GM21367 (cell line): Measurements from ENCODE around the gene CCDC142.

ENCODE experiments used
- ATAC-seq: cut with Tn5 transposase; IDR thresholded peaks from one replicate; pipeline ENCODE4 v1.9.1; 2021; ENCODE audit not compliant: unreplicated experiment

The CCDC142 gene

DNA sequence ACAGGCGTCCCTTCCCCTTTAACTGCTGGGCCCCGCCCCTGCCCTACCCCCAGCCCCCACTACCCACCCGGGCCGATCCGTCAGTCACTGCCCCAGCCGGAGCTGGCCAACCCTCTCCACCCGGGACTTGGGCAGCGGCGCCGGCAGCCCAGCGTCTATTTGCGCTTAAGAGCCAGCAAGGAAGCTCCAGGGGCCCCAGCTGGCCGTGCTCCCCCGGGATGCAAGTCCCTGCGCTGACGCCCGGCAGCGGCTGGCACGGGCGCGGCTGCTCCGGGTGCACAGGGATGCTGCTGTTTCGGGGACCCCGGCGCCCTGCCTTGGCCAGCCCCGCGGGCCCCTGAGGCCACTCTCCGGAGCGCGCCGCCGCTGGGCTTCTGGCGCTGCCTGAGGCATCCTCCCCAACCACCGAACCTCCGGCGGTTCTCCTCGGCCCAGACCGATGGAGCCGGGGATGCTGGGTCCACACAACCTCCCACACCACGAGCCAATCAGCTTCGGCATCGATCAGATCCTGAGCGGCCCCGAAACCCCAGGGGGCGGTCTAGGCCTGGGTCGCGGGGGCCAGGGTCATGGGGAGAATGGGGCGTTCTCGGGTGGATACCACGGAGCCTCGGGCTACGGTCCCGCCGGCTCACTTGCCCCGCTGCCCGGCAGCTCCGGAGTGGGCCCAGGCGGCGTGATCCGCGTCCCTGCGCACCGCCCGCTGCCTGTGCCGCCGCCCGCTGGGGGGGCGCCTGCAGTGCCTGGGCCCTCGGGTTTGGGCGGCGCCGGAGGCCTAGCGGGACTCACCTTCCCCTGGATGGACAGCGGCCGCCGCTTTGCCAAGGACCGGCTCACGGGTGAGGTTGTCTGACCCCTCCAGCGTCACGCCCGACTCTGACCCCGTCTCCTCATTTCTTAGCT, 31.8 kb upstream of the CCDC142 start, which contains the start of gene TLX2:
TSS of gene TLX2 (plus strand) at position 83 of the 903 bp plus-strand sequence. CDS start at position 440, 357 bp downstream.
- no peak for ATAC-seq

DNA sequence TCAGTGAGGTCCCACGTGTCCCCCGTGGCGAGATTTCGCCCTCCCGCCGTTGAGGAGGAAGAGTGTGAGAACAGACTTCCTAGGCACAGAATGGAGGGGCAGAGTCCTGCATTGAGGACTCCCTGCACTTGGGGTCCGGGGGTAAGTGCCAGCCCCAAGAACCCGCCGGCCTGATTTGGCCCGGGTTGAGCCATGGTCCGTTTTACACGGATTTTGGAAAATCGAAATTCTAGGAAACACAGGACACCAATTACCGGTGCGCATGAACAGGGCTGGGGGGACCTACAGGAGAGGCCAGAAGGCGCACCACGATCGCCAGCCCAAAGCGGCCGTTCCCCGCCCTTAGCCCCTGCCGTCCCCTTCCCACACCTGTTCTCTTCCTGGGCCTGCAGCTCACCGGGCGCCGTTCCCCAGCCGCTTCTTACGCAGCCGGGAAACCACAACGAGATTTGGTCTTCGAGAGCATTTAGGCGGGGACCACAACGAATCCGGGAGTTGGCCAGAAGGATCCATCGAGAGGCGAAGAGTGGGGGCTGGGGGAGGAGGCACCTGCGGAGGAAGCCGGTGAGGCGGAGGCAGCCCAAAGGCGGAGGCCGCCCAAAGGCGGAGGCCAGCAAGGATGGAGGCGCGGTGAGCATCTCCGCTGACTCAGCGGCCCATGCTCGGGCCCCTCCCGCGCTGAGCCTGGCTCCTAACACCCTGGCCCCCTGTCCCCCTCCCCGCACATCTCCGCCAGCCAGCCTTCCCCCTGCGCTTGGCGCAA, 31.0 kb upstream of the CCDC142 start:
- no peak for ATAC-seq

- ATAC-seq: no peak
These were observed 30.2 kb upstream of the CCDC142 start for GRCh38 chr2:74512744-74513604.

- no peak for ATAC-seq
These were observed 28.5 kb upstream of the CCDC142 start for GRCh38 chr2:74511104-74511989.

- no peak for ATAC-seq
These were observed 27.5 kb upstream of the CCDC142 start for GRCh38 chr2:74510272-74510671.

DNA sequence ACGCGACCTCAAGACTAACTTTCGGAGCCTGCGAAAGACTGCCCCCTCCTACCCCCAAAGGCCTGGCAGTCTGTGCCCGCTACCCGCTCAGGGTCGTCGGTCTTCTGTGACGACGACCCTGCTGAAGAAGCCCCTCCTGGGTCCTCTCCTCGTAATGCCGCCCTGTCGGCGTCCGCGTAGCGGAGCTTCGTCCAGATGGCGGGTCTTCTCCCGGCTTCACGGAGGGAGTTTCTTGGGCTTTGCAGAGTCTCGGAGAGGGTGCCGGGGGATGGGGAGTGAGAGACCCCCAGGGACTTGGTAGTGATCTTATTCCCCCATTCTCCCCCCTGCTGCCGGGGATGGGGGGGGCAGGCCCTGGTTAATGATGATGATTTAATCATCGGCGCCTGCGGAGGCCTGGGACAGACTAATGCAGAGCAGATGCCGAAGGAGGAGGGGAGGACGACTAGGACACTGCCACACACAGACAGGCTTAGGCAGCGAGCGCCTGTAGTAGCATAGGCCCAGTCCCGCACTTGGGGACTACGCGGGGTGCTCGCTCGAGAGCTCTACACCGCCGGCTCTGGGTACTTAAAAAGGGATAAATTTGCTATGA, 25.2 kb upstream of the CCDC142 start:
- ATAC-seq: peak; percentile 5

DNA sequence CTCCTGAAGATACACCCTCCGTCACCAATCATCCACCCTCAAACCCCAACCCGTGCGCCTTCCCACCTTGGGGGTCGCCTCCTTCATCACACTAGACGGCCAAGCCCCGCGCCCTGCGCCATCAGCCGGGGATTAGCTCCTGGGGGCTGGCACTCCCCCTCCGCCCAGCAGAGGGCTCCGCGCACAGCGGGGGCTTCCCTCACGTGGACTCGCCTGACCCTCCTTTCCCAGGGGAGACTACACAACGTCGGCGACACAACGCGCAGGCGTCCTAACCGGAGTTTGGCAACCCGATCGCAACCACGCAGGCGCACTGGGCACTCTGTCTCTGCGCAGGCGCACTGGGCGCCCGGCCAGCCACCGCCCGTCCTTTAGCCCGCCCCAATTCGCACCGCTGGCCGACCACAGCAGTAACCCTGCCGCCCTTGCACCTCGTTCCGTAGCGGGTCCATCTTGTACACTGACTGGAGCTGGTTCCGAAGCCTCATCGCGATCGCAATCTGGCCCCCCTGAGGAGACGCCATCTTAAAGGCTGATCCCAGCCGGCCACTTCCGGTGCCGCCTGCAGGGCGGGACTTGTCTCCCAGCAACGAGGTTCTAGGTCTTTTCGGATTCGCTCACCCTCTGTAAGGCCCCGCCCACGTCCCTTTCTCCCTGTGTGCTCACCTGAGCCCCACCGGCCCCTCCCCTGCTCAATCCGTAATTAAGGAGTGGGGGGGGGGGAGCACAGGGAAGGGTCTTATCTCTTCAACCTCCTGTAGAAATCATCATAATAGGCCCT, 24.5 kb upstream of the CCDC142 start, which contains the start of gene PCGF1:
TSS of gene PCGF1 (minus strand) at position 551 of the 781 bp plus-strand sequence. CDS start at position 524, 27 bp downstream.
- ATAC-seq: peak; percentile 88

GRCh38 chr2:74505448-74506246, 22.8 kb upstream of the CCDC142 start:
- no peak for ATAC-seq

- ATAC-seq: no peak
These were observed 21.8 kb upstream of the CCDC142 start for GRCh38 chr2:74504591-74504990.

DNA sequence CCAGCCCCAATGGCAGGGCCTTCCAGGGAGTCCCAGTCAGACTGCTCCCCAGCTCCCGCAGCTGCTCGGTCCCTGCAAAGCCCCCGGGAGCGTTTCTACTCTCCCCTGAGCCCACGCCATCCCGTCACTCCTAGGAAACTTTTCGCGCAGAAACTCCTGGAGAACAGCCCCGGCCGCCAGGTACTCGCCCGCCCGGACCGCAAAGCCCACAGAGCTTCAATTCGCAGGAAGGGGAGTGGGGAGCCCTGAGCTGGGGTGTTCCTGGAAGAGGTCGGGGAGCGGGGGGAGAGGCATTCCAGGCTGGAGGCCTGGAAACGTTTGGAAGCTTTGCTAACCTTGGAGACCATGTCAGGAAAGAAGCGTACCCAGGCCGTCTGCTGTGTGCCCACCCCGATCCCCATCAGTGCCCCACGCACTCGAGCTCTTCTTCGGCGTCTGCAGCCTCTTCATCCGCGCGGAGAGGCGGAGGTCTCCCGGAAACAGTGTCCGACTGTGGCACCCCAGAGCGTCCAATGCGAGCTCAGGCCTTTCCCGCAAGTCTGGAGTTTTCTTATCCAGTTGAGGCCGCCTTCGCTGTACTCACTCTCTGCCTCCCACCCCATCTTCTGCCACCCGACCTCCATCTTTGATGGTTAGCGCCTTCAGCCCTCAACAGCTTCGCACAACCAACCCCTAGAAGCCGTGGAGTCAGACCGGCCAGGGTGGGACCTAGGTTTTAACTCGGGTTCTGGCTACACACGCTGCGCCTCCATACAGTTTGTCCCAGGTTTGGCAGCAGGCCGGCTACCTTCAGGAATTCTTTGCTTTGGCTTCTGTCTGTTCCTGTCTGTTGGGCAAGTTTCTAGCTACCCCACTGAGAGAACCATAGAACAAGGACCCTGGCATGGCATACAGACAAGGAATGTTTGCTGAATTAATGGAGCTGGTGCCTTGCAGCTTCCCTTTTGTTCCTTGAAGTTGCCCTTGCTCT, 21.0 kb upstream of the CCDC142 start:
- no peak for ATAC-seq

- no peak for ATAC-seq
These were observed 20.1 kb upstream of the CCDC142 start for GRCh38 chr2:74502720-74503505.

- no peak for ATAC-seq
These were observed 19.4 kb upstream of the CCDC142 start for GRCh38 chr2:74502147-74502719.

DNA sequence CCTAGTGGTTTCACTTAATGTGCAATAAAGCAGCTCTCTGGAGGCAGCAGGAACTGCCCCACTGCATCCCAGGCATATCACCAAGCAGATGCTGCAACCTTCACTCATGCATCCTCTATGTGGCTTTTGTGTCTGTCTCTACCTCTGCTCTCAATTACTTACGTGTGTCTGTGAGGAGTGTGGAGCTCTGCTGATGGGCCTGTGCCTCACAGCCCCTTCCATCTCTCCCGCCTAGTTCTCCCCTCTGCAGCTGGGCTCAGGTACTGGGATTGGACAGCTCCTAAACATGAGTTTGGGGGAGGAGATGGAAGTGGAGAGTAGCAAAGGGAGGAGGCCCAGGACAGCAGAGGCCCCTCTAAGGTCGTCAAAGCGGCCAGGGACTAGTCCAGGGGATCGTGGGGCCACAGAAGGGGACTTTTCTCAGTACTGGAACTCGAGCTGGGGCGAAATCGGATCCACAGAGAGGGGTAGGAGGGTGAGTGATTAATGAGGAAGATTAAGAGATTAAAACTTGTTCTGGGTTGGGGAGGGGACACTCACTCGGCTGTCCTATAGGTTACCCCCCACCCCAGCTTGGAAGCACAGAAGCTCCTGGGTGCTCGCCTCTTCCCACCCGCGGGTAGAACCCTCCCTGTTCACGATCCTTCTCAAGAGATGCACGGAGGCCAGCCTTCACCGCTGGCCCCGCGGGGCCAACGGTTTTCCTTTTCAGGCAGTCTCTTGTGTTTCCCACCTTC, 18.7 kb upstream of the CCDC142 start:
- no peak for ATAC-seq

DNA sequence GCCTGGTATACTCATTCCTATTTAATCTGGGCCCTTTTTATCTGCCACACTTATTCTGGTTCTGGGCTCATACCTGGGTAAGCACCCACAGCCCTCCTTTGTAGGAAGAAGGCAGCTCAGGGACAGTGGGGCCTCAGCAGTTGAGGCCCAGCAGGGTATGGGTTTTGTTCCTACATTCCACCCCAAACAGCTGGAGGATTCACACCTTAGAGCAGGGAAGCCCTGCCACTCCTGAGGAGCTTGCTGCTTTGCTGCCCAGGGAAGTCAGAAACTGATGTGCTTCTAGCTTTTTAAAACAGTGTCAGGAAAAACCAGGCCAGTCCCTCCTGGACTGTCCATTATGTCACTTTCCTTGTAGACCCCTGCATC, 17.8 kb upstream of the CCDC142 start:
- ATAC-seq: no peak
